Measurements from ENCODE around the gene KCNH3. TPM values are rescaled to one million over a fixed set of nuclear protein-coding genes. Genes with fewer than 3 reads are reported as not detected.

KCNH3 gene
- total RNA-seq, 1 experiment from 2014 or later = 0.26 TPM

GRCh38 chr12:49598527-49598926, 59.7 kb downstream of the KCNH3 start:
- Histone ChIP-seq H4K5ac (ENCODE audit: insufficient read length, low read depth, low read length) (no peak overlapping the region), H3K23ac (ENCODE audit: insufficient read length, low read depth, low read length) (no peak overlapping the region), H2BK12ac (ENCODE audit: insufficient read length, low read depth, low read length) (no peak overlapping the region), H3K23me2 (ENCODE audit: insufficient read length, low read depth, low read length, poor library complexity, severe bottlenecking) (no peaks in the 10 kb centered on the region), H3K27me3 (ENCODE audit: insufficient read depth, low read length) (peaks cover 2% of the 10 kb centered on the region; the same call in 1 of the 2 replicates), H2BK5ac (ENCODE audit: insufficient read length, low read length) (no peak overlapping the region), H4K91ac (ENCODE audit: insufficient read length, low read depth, low read length) (no peak overlapping the region), H4K8ac (replicated peaks; ENCODE audit: insufficient read length, low read depth, low read length) (no peak overlapping the region), H3K9ac (ENCODE audit: extremely low read depth, insufficient read length, low read length) (no peak overlapping the region), H3T11ph (ENCODE audit: low read length) (no peak overlapping the region), H3K4ac (ENCODE audit: low read depth, low read length) (no peak overlapping the region), H3K56ac (ENCODE audit: insufficient read length, low read depth, low read length) (no peak overlapping the region), H3K79me2 (ENCODE audit: insufficient read depth, low read length) (no peaks in the 10 kb centered on the region), H3K14ac (ENCODE audit: insufficient read depth, low read length) (no peak overlapping the region), H3K18ac (ENCODE audit: insufficient read length, low read depth, low read length) (no peak overlapping the region), H3K4me1 (ENCODE audit: insufficient read depth, low read length) (no peaks in the 10 kb centered on the region), H2AFZ (ENCODE audit: low read length) (no peak overlapping the region), H3K9me3 (ENCODE audit: control insufficient read depth, low read depth, low read length) (no peaks in the 10 kb centered on the region), H3K79me1 (ENCODE audit: insufficient read depth, low read depth, low read length, poor library complexity, severe bottlenecking) (no peaks in the 10 kb centered on the region), H4K20me1 (ENCODE audit: control insufficient read depth, insufficient read depth, insufficient read length) (no peaks in the 10 kb centered on the region), H3K27ac (ENCODE audit: insufficient read length, low read depth, low read length) (no peak overlapping the region), H3K4me2 (ENCODE audit: insufficient read depth, insufficient read length, low read length) (no peak overlapping the region), H2BK120ac (ENCODE audit: low read depth, low read length, poor library complexity, severe bottlenecking) (no peak overlapping the region), H2BK20ac (ENCODE audit: low read depth, low read length, poor library complexity, severe bottlenecking) (no peak overlapping the region), H2AK5ac (ENCODE audit: insufficient read length, low read length) (no peak overlapping the region), H2BK15ac (ENCODE audit: low read depth, low read length) (no peak overlapping the region)
- Mint-ChIP-seq H3K27ac (peak overlapping the region in 1 of 3 experiments; percentile 28; a peak in 2 of 7 replicates), H3K9me3 (no peaks in the 10 kb centered on the region), H3K4me1 (peaks cover 0 to 5% of the 10 kb centered on the region in 2 experiments; a peak in 2 of 4 replicates), H3K27me3 (ENCODE audit: low read depth) (peaks cover 1% of the 10 kb centered on the region; the same call in 1 of the 2 replicates), H3K4me3 (no peak overlapping the region), H3K36me3 (ENCODE audit: insufficient read depth in 1 of 3, low read depth in 3 of 3) (peaks cover 0 to 6% (median 4%) of the 10 kb centered on the region in 3 experiments; a peak in 4 of 7 replicates)
- peak; percentile 25 for DNase-seq
- TF ChIP-seq CTCF (conservative IDR thresholded peaks at IDR 0.05) = no peak
- no CpG with 5 or more reads among the region's 10 CpGs for WGBS (ENCODE audit: extremely low coverage, insufficient read length, low lambda C conversion rate)

Data from H9 (cell line).